LNCaP clone FGC (cell line): ENCODE data around the gene A2M.

Experiments used
- DNase-seq: peaks from one replicate; pipeline ENCODE4 v3.0.0-alpha.2; 2011; ENCODE audit warnings: low read depth
- H3K4me3 ChIP-seq: 2 replicates; pipeline ENCODE4 v1.5.1; 2011; ENCODE audit warnings: mild to moderate bottlenecking, low read depth, low read length, control low read depth
- TF ChIP-seq, protein P1 (sequence below): IDR thresholded peaks from 2 replicates; pipeline ENCODE4 v1.5.1; 2012; ENCODE audit warnings: mild to moderate bottlenecking; ENCODE audit not compliant: control insufficient read depth, insufficient read depth; ENCODE audit errors: extremely low read depth

A2M gene

DNA sequence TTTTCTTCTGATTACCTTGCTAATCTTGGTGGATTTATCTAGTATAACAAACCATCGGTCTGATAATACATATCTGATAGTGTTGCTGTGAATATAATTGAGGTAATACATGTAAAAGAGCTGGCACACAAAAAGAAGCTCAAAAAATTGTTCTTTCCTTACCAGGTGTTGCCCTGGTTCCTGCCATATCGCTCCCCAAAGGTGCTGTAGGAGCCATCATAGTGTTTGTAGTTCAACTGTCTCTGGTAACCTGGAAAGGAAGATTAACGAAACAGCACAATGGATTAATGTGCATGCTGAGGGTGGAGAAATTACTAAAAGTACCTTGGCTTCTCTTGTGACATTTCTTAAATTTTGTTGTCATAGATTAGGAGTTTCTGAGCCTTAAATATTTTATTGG lies 36.6 kb downstream of the A2M start:
- no peak for DNase-seq
- no peak overlapping the region for H3K4me3 ChIP-seq
- TF ChIP-seq, protein P1, sequence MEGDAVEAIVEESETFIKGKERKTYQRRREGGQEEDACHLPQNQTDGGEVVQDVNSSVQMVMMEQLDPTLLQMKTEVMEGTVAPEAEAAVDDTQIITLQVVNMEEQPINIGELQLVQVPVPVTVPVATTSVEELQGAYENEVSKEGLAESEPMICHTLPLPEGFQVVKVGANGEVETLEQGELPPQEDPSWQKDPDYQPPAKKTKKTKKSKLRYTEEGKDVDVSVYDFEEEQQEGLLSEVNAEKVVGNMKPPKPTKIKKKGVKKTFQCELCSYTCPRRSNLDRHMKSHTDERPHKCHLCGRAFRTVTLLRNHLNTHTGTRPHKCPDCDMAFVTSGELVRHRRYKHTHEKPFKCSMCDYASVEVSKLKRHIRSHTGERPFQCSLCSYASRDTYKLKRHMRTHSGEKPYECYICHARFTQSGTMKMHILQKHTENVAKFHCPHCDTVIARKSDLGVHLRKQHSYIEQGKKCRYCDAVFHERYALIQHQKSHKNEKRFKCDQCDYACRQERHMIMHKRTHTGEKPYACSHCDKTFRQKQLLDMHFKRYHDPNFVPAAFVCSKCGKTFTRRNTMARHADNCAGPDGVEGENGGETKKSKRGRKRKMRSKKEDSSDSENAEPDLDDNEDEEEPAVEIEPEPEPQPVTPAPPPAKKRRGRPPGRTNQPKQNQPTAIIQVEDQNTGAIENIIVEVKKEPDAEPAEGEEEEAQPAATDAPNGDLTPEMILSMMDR: no peak

DNA sequence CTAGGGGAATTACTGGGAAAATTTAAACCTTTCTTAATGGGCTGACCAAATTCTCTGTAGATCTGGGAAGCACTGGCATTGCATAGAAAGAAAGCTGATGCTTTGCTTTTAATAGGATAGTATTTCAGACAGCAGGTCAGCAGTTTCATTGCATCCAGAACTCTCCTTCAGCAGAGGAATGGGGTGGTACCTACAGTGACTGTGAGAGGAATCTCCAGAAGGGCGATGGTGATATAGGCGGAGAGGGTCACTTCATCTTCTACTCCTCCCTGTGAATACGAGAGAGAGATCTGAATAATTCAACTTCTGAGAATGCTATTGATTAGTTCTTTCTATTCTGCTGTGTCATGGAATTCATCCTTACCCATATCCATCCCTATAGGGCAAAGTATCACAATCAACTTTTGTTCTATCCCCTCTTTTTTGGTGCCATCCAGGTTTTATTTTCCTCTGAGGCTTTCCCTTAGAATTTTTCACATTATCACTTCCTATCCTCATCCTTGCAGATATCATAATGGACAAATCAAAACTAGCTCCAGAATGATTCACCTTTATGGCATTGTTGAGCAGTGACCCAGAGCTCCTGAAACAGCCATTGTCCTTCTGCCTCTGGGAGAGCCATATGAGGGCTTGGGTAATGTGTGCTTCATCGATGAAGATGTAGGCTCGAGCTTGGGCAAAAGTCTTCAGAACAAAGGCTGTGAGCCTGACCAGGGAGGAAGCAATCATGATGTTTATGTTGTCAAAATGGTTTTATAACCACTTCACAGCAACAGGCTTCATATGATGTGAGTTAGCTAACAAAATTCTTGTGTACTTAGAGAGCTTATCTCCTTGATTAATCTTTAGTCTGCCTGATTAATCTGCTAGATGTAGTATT lies 38.3 kb downstream of the A2M start:
- TF ChIP-seq, protein P1: no peak
- no peak overlapping the region for H3K4me3 ChIP-seq
- no peak for DNase-seq

DNA sequence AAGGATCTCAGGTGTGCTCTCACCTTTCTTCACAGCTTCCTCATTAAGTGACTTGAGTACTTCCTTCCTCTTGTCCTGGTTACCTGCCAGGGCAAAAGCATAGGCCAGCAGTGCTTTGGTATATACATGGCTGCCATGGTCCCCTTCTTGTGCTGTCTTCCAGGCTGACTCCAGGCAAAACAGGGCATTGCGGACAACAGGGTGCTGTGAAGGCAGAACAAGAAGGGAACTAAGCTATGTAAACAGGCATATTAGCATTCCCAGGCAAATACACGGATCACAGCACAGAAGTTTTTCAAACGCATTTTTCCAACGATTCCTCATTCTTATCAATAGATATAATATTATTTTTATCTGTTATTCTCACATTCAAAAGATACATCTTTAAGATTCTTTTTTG lies 39.0 kb downstream of the A2M start:
- DNase-seq: no peak
- TF ChIP-seq, protein P1: no peak

DNA sequence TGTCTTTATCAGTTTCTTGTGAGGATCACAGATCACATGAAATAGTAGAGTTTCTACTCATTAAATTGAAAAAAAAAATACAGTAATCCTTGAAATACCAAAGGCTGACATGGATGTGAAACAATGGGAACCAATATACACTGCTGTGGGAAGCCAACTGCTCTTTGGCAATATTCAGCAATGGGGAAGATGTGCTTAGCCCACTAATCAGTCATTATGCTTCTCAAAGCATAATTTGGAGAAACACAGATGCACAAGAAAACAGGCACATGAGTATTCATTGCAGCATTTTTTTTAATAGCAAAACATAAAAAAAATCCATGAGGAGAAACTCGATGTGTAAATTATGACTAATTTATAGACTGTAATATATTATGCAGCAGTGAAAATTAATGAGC lies 40.6 kb downstream of the A2M start:
- TF ChIP-seq, protein P1: no peak
- DNase-seq: no peak
- H3K4me3 ChIP-seq: no peak overlapping the region

More for the DNA sequence above, 39.0 kb downstream of the A2M start:
- H3K4me3 ChIP-seq: no peak overlapping the region

DNA sequence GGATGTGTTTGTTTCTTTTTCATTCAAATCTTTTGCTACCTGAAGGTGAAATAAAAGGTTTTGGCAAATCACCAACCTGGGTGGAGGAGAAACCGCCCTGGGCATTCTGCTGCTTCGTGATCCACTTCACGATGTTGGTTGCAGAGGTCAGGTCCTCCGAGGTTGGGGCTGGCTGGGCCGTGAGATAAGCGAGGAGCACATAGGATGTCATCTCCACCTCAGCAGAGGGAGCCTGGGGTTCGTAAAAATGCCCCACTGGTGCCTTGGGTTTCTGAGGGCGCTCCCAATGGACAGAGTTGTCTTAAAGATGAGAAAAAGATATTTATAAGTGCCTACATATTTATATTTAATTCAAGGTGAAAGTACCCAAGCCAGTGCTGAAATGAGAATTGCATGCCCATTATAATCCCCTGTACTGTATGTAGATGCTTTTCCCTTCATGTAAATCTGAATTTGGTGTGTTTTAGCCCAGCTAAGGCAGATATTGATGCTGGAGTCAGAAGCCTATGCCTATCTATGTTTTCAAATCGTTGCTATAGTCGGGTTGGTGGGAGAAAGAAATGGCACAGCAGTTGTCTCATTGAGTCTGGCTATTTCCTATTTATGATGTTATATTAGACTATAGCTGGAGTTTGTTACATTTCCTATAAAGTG lies 41.1 kb downstream of the A2M start:
- TF ChIP-seq, protein P1: no peak
- H3K4me3 ChIP-seq: no peak overlapping the region
- DNase-seq: no peak

DNA sequence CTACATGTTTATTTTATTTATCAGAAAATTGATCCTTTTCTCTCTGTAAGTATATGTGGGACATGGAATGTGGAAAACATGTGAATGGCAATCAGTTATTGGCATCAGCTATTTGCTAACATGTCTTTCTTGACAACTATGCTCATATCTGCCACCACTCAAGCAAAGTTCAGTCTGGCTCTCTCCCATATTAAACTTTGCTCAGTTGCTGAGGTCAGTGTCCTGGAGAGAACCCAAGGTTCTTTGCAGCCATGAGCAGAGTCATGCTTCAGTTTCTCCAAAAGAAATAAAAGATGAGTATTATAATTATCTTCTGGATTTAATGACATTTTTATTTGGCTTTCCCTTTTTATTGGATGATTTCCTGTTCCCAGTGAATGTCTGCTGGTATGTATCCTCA lies 42.6 kb downstream of the A2M start:
- TF ChIP-seq, protein P1: no peak
- H3K4me3 ChIP-seq: no peak overlapping the region
- DNase-seq: peak; percentile 70
